Subcutaneous adipose tissue (tissue), 4 donors: ENCODE results near the gene RAI14. TPM values are rescaled to one million over a fixed set of nuclear protein-coding genes. Genes with fewer than 3 reads are reported as not detected.

ENCODE experiments used
- total RNA-seq, 4 donors: library from RNA; depleted of rRNA; stranded (reverse); fragments of >200 nt; gene quantifications; one replicate each; pipeline ENCODE4 v1.1.0, GENCODE V29; 2016
- TF ChIP-seq, protein P1 (sequence below): fragments of 450-650 bp; IDR thresholded peaks from one replicate; pipeline ENCODE4 v1.5.1; 2016; ENCODE audit warnings: low read depth, mild to moderate bottlenecking, control low read depth, antibody characterized with exemption, moderate library complexity

RAI14 gene
- total RNA-seq, 4 donors from 2014 or later, result 8.6 to 25.0 (median 13.2) TPM

DNA sequence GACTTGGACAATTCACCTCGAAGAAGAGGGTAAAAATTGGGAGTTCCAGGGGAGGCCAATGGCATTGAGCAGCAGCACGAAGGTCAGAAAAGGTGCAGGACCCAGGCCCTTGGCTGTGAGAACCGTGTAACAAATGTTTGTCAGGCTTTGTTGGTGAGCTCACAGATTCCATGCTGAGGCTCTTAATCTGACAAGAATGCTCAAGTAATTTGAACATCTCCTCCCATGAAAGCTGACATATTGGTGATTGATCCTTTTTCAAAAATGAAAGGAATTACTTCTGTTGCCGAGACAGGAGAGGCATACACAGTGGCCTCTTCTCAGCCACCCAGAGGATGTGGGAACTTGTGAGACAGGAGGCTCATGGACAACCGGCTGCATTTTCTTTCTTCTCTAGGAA is 11.6 kb downstream of the RAI14 start:
- TF ChIP-seq, protein P1, sequence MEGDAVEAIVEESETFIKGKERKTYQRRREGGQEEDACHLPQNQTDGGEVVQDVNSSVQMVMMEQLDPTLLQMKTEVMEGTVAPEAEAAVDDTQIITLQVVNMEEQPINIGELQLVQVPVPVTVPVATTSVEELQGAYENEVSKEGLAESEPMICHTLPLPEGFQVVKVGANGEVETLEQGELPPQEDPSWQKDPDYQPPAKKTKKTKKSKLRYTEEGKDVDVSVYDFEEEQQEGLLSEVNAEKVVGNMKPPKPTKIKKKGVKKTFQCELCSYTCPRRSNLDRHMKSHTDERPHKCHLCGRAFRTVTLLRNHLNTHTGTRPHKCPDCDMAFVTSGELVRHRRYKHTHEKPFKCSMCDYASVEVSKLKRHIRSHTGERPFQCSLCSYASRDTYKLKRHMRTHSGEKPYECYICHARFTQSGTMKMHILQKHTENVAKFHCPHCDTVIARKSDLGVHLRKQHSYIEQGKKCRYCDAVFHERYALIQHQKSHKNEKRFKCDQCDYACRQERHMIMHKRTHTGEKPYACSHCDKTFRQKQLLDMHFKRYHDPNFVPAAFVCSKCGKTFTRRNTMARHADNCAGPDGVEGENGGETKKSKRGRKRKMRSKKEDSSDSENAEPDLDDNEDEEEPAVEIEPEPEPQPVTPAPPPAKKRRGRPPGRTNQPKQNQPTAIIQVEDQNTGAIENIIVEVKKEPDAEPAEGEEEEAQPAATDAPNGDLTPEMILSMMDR, result no peak

DNA sequence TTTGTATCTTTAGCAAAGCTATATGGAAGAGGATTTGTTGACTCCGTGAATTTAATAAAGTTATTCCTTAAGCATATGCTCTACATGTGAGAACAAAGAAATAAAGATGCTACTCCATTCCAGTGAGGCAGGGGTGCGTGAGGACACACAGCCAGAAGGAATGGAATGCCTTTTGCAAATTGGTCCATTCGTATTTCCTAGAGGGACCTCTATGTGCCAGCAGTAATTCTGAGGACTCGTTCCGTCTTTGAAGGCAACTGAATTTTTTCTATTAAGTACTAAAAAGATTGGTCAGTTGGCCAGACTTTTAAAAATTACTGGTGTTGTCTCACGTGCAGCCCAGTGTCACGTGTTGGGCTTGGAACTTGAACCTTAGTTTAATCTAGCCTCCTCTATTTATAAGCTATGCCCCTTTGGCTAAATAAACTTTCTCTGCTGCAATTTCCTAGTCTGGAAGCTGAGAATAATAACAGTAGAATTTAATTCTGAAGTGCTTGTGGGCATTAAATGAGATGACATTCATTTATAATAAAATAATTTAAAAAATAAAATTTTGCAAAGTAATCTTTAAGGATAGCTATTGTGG is 13.9 kb downstream of the RAI14 start:
- TF ChIP-seq, protein P1, result no peak

DNA sequence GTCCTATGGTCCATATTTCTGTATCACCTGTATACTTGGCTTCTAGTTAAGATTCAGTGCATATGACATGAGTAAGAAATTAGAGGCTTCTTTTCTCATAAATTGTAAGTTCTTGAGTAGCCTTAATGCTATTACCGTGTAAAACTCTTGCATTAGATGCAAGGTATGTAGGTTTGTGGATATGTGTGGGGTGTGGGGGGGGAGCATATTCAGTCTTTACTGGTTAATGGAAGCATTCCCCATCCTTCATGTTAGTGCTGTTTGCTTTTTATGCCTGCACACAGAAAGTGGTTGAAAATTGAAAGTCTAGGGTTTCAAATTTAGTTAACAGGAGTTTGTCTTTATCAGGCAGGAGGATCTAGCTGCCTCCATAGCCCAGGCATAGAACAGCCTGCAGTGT is 16.1 kb downstream of the RAI14 start:
- TF ChIP-seq, protein P1, result no peak

DNA sequence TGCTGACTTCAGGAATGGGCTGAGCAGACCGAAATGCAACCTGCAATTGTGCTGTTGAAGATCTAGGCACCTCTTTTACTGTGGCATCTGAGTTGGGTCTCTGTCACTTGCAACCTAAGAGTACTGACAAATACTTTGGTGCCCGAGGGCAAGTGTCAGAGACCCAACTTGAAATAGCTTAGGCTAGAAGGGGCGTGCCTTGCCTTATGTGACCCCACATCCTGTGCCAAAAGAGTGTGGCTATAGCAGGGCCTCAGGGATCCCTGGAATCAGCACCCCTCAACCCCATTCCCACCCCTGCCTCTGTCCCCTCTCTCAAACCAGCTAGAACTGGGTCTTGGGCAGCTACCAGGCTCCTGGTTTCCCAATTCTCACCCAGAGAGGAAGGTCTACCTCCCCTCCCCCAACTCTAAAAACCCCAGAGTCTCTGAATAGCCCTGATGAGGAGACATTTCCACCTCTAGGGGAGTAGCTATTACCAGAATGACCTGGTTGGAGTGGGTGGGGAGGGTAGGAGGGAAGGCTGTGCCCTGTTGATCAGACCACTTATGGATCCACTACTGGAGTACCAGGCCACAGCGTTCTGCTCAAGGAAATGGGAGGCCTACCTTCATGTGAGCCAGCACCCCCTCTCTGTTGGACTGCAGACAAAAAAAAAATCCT is 17.5 kb downstream of the RAI14 start:
- TF ChIP-seq, protein P1, result no peak

DNA sequence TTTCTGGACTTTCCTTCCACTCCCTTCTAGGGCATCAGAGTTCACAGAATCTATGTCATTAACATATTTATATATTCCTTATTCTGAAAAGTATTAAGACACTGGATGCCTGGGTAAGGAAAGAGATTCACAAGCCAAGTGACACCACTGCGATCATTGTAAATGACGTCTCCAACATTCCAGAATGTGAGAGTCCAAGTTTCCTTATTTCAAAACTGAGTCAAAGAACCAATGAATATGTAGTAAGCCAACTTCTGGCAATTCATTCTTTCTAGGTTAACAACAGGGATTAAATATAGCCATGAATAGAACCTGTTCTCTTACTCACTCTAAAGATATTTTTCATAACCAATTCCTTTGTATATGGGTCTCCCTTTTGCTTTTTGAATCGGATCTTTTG is 18.1 kb downstream of the RAI14 start:
- TF ChIP-seq, protein P1, result no peak

DNA sequence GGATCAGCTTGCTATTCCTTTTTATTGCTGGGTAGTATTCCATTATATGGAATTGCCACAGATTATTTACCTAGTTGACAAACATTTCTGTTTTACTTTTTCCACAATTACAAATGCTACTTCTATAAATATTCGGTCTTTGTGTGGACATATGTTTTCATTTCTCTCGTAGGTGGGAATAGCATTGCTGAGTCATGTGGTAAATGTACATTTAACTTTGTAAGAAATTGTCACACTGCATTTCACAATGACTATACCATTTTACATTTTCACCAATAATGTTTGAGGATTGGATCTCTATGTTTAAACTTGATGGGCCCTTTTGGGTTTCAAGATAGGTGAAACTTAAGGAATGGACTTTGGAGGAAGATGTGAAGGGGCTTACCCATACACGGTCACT is 19.7 kb downstream of the RAI14 start:
- TF ChIP-seq, protein P1, result no peak

DNA sequence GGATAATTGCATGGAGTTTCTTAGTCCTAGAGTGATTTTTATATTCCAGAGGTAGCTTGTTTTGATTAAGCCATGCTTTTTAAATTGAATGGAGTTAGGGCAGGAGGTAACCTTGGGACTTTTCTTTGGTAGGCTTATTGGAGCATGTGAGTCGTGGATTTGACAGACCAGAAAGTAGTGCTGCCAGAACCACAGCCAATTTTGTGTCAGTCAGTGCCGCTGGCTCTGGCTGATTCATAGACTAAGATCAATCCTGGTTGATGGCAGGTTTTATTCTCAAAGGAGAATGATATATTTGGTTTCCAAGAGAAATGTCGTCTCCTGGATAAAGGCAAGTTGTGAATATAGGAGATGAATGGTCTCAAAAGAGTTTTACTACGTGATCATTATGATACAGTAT is 20.3 kb downstream of the RAI14 start:
- TF ChIP-seq, protein P1, result no peak
